SH-SY5Y (cell line): ENCODE results near the gene CDK6.

Experiments used
- GATA2 ChIP-seq: IDR thresholded peaks from 2 replicates; pipeline ENCODE4 v1.6.1; 2011; ENCODE audit warnings: mild to moderate bottlenecking, low read depth, low read length
- GATA3 ChIP-seq: IDR thresholded peaks from 2 replicates; pipeline ENCODE4 v1.6.1; 2011; ENCODE audit warnings: low read depth, mild to moderate bottlenecking, low read length, moderate library complexity

CDK6 gene

GRCh38 chr7:92851732-92852131 lies 15.4 kb upstream of the CDK6 start:
- TF ChIP-seq GATA2 (no peak), GATA3 (no peak)

DNA sequence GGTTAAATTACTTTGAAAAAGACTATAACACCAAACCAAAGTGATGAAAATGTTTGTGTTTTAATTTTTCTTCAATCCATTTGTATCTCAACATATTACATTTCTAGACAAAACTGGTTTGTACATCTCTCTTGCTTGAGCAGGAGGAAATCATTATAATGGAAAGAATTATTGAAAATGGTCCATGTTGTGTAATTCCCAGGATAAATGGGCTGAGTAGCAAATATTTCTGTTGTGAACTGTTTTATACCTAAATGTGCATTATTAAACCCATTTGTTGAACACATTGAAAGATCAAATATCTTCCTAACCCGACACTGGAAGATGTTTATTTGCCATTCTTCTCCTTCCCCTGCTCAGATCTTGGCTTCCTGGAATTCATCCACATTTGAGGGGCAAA lies 14.1 kb upstream of the CDK6 start:
- TF ChIP-seq GATA2 (no peak), GATA3 (no peak)

DNA sequence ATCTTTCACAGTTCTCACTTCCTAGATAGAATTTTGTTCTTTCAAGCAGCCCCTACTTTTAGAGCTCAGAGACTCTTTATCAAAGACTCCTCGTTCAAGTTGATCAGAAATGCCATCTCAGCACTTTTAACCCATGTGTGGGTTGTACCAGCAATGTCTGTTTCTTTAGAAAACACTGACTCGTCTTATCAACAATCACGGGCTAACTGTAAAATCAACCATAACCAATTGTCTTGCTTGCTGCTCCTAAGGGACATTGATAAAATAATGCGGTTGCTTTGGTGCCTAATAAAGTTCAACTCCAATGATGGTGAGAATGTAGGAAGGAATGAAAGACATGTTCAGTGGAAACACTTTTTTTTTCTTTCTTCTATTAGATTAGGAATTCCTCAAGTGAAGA lies 12.9 kb upstream of the CDK6 start:
- TF ChIP-seq GATA2 (no peak), GATA3 (no peak)

DNA sequence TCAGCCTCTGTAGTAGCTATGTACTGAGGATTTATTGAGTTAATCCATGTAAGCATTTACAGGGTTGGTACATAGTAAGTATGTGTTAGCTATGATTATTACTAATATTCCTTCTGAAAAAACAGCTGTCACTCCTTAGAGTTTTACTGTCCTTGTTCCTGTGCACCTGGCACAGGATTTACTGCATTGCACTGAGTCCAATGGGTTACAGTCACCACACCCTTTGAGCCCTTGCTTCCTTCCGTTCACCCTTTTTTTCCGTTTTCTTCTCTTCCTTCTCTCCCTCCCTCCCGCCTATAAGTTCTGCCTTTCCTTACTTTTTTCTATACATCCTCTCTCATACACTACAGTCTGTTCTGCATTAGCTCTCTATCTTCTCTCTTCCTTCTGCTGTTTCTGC lies 12.5 kb upstream of the CDK6 start:
- TF ChIP-seq GATA2 = no peak
- no peak for TF ChIP-seq GATA3

- TF ChIP-seq GATA3 (no peak), GATA2 (no peak)
Observed at GRCh38 chr7:92848441-92848840, 12.1 kb upstream of the CDK6 start.

DNA sequence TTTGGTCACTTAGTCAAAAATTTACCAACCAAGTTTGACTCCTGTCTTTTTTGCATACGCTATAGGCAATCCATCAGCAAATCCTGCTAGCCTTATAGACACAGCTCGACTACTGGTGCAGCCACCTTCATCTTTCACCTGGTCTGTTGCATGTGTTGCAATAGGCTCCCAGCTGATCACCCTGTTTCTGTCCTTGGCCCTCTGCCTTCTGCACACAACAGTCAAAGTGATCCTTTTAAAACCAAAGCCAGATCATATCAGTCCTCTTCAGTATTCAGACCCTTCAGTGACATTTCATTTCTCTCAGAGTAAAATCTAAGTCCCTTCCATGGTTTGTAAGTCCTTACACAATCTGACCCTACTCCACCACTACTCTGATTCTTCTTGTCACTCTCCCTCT lies 10.9 kb upstream of the CDK6 start:
- TF ChIP-seq GATA2 (no peak), GATA3 (no peak)

DNA sequence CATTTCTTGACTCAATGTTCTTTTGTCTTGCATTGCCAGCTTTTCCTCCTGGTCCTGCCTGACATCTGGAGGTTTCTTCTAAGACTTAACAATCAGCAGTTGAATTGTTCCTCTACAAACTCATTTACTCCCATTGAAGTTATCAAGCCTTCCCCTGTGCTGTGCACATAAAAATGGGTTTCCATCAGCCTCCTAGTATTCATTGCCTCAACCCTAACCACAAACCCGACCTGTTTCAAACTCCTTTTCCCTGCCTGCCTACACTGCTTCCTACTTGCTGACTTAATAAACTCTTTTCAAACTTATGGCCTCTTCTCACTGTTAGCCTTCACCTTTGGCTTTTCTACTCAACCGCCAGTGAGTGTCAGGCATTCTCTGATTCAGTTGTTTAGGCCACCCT lies 9.4 kb upstream of the CDK6 start:
- TF ChIP-seq GATA2 (no peak), GATA3 (no peak)

DNA sequence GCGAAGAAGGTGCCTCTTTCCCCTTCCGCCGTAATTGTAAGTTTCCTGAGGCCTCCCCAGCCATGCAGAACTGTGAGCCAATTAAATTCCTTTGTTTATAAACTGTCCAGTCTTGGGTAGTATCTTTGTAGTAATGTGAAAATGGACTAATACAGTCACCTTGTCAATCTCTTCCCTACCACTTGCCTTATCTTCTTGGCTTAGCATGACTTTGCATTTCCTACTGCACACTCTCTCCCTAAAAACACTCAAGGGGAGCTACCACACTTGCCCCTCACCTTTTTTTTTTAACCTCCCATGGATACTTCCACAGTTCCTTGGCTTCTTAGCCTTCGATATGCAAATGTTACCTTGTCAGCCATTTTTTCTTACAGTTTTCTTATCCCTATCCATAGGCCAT lies 7.4 kb upstream of the CDK6 start:
- TF ChIP-seq GATA3 (no peak), GATA2 (no peak)

DNA sequence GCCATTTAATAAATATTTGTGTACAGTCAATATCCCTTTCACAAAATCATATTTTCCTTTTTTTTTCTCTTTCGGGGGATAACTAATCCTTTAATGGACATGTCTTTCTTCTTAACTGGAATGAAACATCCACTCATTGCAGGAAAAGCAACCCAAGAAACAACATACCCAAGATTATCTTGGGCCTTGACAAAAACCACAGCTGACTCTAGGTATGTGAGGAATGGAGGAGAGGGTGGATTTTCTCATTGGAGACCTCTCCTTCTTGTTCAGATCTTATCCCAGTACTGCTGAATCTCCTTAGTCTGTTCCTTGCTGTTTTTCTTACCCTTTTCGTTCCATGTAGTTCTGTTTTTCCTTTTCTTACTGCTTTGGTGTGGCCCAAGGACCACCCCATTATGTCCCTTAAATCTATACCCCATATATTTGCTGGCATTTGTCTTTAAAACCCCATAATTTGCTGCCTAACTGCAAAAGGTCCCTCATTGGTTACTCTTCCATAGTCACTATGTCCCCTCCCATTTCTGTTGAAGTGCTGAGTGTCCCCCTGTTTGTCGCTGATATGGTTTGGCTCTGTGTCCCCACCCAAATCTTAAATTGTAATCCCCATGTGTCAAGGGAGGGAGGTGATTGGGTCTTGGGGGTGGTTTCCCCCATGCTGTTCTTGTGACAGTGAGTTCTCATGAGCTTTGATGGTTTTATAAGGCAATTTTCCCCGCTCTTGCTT lies 6.8 kb upstream of the CDK6 start:
- TF ChIP-seq GATA3 (no peak), GATA2 (no peak)

DNA sequence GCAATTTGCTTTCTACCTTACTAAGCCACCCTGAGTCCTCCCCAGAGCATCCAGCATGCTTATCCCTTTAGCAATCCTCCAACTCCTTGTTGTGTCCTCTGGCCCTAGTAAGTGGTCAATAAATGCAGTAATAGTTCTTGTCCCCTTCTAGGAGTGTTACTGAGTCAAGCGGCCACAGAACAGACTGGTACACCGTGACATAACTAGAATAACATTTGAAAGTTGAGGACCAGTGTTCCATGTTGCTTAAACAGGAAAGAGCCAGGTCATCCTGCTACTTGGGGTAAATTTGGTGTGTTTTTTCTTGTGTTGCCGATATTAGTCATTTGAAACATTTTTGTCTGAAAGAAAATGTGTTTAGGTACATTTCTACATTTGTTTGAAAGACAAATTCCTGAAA lies 4.8 kb upstream of the CDK6 start:
- TF ChIP-seq GATA2 = no peak
- no peak for TF ChIP-seq GATA3

GRCh38 chr7:92840316-92840715 lies 3.9 kb upstream of the CDK6 start:
- TF ChIP-seq GATA3 (no peak), GATA2 (no peak)

GRCh38 chr7:92839901-92840300 lies 3.5 kb upstream of the CDK6 start:
- TF ChIP-seq GATA2 = no peak
- TF ChIP-seq GATA3 = no peak

- TF ChIP-seq GATA3 (no peak), GATA2 (no peak)
Observed at GRCh38 chr7:92838934-92839333, 2.6 kb upstream of the CDK6 start.

DNA sequence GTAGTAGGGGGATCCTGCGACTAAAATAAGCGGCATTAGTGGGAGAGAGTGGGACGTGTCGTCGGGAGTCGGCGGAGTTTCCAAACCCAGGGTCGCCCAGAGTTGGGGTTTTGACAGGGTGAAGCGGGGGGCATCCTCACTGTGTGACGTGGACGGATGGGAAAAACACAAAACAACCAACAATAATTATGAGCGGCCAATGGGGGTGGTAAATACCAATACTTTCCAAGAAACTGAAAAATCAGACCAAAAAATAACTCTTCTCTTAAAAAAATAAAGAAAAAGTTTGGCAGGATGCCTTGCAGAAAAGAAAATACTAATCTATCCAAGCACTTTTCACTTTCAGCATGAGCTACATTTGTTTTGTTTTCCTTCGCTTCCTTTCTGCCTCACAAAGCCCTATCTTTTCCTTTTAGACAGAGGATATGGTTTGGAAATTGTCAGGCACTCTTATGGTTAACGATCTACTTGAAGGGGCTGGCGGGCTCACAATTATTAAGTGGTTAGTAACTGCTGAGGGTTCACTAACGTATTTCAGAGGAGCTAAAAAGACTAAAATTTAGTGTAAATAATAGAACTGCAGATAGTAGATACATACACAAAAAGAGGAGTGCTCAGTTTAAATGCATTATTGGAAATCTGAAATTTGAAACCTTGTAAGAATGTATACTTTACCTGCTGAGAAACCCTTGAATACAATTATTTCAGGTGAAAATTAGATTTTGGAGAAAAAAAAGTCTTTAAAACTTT lies 802 bp upstream of the CDK6 start:
- no peak for TF ChIP-seq GATA3
- no peak for TF ChIP-seq GATA2

GRCh38 chr7:92835851-92836488 lies 403 bp downstream of the CDK6 start:
- TF ChIP-seq GATA3 (no peak), GATA2 (no peak)
